Neural cell (in vitro differentiated cells): ENCODE results near the gene WNT7B. TPM values are rescaled to one million over a fixed set of nuclear protein-coding genes. Genes with fewer than 3 reads are reported as not detected.

Source experiments
- H2AFZ ChIP-seq: fragments of 200-600, 300-800 bp; sonication (generic), shearing (Covaris generic); 2 replicates; pipeline ENCODE4 v1.6.0; 2014; ENCODE audit warnings: low read depth, mild to moderate bottlenecking, antibody characterized with exemption, low read length, moderate library complexity
- H3F3A ChIP-seq: fragments of 200-600 bp; shearing (Covaris generic); 2 replicates; pipeline ENCODE4 v1.6.1; 2016; ENCODE audit warnings: mild to moderate bottlenecking, moderate library complexity, mixed read lengths, antibody characterized with exemption, low read length; ENCODE audit not compliant: insufficient read depth, poor library complexity, severe bottlenecking
- H3K27ac ChIP-seq: fragments of 200-600, 300-800 bp; sonication (generic), shearing (Covaris generic); 2 replicates; pipeline ENCODE4 v1.5.1; 2014; ENCODE audit warnings: mild to moderate bottlenecking, low read length, moderate library complexity
- H3K27me3 ChIP-seq: fragments of 300-800, 200-600 bp; sonication (generic), shearing (Covaris generic); 2 replicates; pipeline ENCODE4 v1.6.0; 2014; ENCODE audit warnings: mild to moderate bottlenecking, low read depth, low read length, moderate library complexity; ENCODE audit not compliant: insufficient read depth
- H3K36me3 ChIP-seq: fragments of 300-800, 200-600 bp; sonication (generic), shearing (Covaris generic); 2 replicates; pipeline ENCODE4 v1.5.1; 2014; ENCODE audit warnings: mild to moderate bottlenecking, antibody characterized with exemption, low read length, moderate library complexity; ENCODE audit not compliant: insufficient read depth
- H3K4me2 ChIP-seq: fragments of 300-800, 200-600 bp; sonication (generic), shearing (Covaris generic); 2 replicates; pipeline ENCODE4 v1.6.0; 2014; ENCODE audit warnings: mild to moderate bottlenecking, low read length
- H3K4me3 ChIP-seq: fragments of 300-800, 200-600 bp; sonication (generic), shearing (Covaris generic); 2 replicates; pipeline ENCODE4 v1.5.1; 2014; ENCODE audit warnings: mild to moderate bottlenecking, low read length, moderate library complexity
- H3K79me2 ChIP-seq: fragments of 200-600 bp; shearing (Covaris generic); replicated peaks from 2 replicates; pipeline ENCODE4 v1.6.0; 2014; ENCODE audit warnings: mild to moderate bottlenecking, low read length, moderate library complexity; ENCODE audit not compliant: insufficient read depth
- H3K9ac ChIP-seq: fragments of 300-800, 200-600 bp; sonication (generic), shearing (Covaris generic); 2 replicates; pipeline ENCODE4 v1.6.1; 2016; ENCODE audit warnings: mild to moderate bottlenecking, low read length, mixed read lengths
- H3K9me2 ChIP-seq: fragments of 200-600 bp; shearing (Covaris generic); 2 replicates; pipeline ENCODE4 v1.6.1; 2016; ENCODE audit warnings: mild to moderate bottlenecking, low read length, mixed read lengths; ENCODE audit not compliant: insufficient read depth
- H3K9me3 ChIP-seq: fragments of 200-600, 300-800 bp; sonication (generic), shearing (Covaris generic); 2 replicates; pipeline ENCODE4 v1.6.1; 2016; ENCODE audit warnings: mild to moderate bottlenecking, mixed run types, low read length, moderate library complexity, mixed read lengths
- H4K20me1 ChIP-seq: fragments of 200-600 bp; shearing (Covaris generic); 2 replicates; pipeline ENCODE4 v1.6.1; 2016; ENCODE audit warnings: mild to moderate bottlenecking, mixed run types; ENCODE audit not compliant: insufficient read depth
- CTCF ChIP-seq: fragments of 450-650 bp; IDR thresholded peaks from 2 replicates; pipeline ENCODE4 v1.5.1; 2014; ENCODE audit warnings: antibody characterized with exemption, mild to moderate bottlenecking, moderate library complexity; ENCODE audit not compliant: poor library complexity, severe bottlenecking
- EP300 ChIP-seq: fragments of 450-650 bp; conservative IDR thresholded peaks from 2 replicates; pipeline ENCODE4 v1.6.1; 2014; ENCODE audit warnings: antibody characterized with exemption, mild to moderate bottlenecking, moderate library complexity; ENCODE audit not compliant: poor library complexity, severe bottlenecking
- EZH2 ChIP-seq: fragments of 200-600, 300-800 bp; shearing (Covaris generic), sonication (generic); IDR thresholded peaks from 2 replicates; pipeline ENCODE4 v1.6.1; 2014; ENCODE audit warnings: antibody characterized with exemption, low read length, borderline replicate concordance, mild to moderate bottlenecking; ENCODE audit not compliant: insufficient read depth, poor library complexity, severe bottlenecking
- MXI1 ChIP-seq: fragments of 450-650 bp; conservative IDR thresholded peaks from 2 replicates; pipeline ENCODE4 v1.6.1; 2014; ENCODE audit warnings: antibody characterized with exemption, mild to moderate bottlenecking; ENCODE audit not compliant: poor library complexity, severe bottlenecking
- POLR2AphosphoS5 ChIP-seq: IDR thresholded peaks from 2 replicates; pipeline ENCODE4 v1.6.1; 2012
- RAD21 ChIP-seq: fragments of 450-650 bp; conservative IDR thresholded peaks from 2 replicates; pipeline ENCODE4 v1.6.1; 2014; ENCODE audit warnings: antibody characterized with exemption, mild to moderate bottlenecking, moderate library complexity
- REST ChIP-seq: IDR thresholded peaks from 2 replicates; pipeline ENCODE4 v1.6.1; 2012; ENCODE audit warnings: borderline replicate concordance
- SMC3 ChIP-seq: fragments of 450-650 bp; conservative IDR thresholded peaks from 2 replicates; pipeline ENCODE4 v1.6.1; 2014; ENCODE audit warnings: antibody characterized with exemption, mild to moderate bottlenecking, moderate library complexity; ENCODE audit not compliant: poor library complexity
- TAF1 ChIP-seq: IDR thresholded peaks from 2 replicates; pipeline ENCODE4 v1.6.1; 2012; ENCODE audit warnings: low read depth
- polyA plus RNA-seq: library from polyadenylated mRNA; depleted of rRNA; stranded (reverse); fragments of >200 nt; gene quantifications from 2 replicates; pipeline ENCODE4 v1.2.3, GENCODE V29; 2014

WNT7B gene
- polyA plus RNA-seq, 1 donor from 2014 or later = 0.16 TPM

- H3K79me2 ChIP-seq = no peaks in the 10 kb centered on the region
- H3K27me3 ChIP-seq = no peaks in the 10 kb centered on the region
- H3K9me3 ChIP-seq = no peaks in the 10 kb centered on the region
- TF ChIP-seq MXI1 = no peak
- TF ChIP-seq EP300 = no peak
- no peak for TF ChIP-seq CTCF
- no peak for TF ChIP-seq SMC3
- no peak for TF ChIP-seq REST
- no peak for TF ChIP-seq RAD21
- TF ChIP-seq POLR2AphosphoS5 = no peak
- no peak for TF ChIP-seq EZH2
- TF ChIP-seq TAF1 = no peak
- H3F3A ChIP-seq = no peaks in the 10 kb centered on the region
- H3K36me3 ChIP-seq = no peaks in the 10 kb centered on the region
- no peak overlapping the region for H3K27ac ChIP-seq
- H3K4me2 ChIP-seq = no peak overlapping the region
- H3K9me2 ChIP-seq = no peaks in the 10 kb centered on the region
- no peak overlapping the region for H2AFZ ChIP-seq
- H3K9ac ChIP-seq = no peak overlapping the region
- H4K20me1 ChIP-seq = no peaks in the 10 kb centered on the region
- H3K4me3 ChIP-seq = no peak overlapping the region
Measured at GRCh38 chr22:45983797-45984196, 6.8 kb upstream of the WNT7B start.

- Histone ChIP-seq H3K9ac (no peak overlapping the region), H3K4me3 (no peak overlapping the region), H3K27ac (no peak overlapping the region), H3K27me3 (peaks cover 21% of the 10 kb centered on the region), H4K20me1 (no peaks in the 10 kb centered on the region), H3K79me2 (no peaks in the 10 kb centered on the region), H3K36me3 (no peaks in the 10 kb centered on the region), H3F3A (no peaks in the 10 kb centered on the region), H2AFZ (no peak overlapping the region), H3K9me3 (no peaks in the 10 kb centered on the region), H3K9me2 (no peaks in the 10 kb centered on the region), H3K4me2 (no peak overlapping the region)
- TF ChIP-seq TAF1 (no peak), MXI1 (no peak), RAD21 (no peak), SMC3 (no peak), CTCF (no peak), EZH2 (no peak), POLR2AphosphoS5 (no peak), REST (no peak), EP300 (no peak)
Measured at GRCh38 chr22:45980761-45981160, 3.8 kb upstream of the WNT7B start.
